Pancreas (tissue), 10 donors: ENCODE results near the gene IFI30. TPM values are rescaled to one million over a fixed set of nuclear protein-coding genes. Genes with fewer than 3 reads are reported as not detected.

Experiments
- ATAC-seq, 4 donors: fragments of 200-7000 bp; cut with Tn5 transposase; one replicate each; pipeline versions ENCODE4 v1.8.0 to v1.9.1; 2020; ENCODE audit warnings: mild to moderate bottlenecking in 4 of 4, moderate library complexity in 4 of 4
- DNase-seq, 6 donors: peaks; one replicate each; pipeline ENCODE4 v3.0.0-alpha.2; 2020
- FAIRE-seq: peaks from 2 replicates; lab custom pipeline; 2012; peaks lifted over from hg19 to GRCh38; lab: Jason Lieb, UNC
- H3K27ac ChIP-seq, 4 donors: fragments of 200-600 bp; sonication (generic); 1 replicate in 3 of 4; 2 replicates in 1 of 4; pipeline versions ENCODE4 v1.5.0 to v1.8.0; 2020
- H3K27me3 ChIP-seq, 4 donors: fragments of 200-600 bp; one replicate each; pipeline ENCODE4 v1.8.0; 2021
- H3K36me3 ChIP-seq, 3 donors: fragments of 200-600 bp; sonication (generic) in 1 of 3; one replicate each; pipeline versions ENCODE4 v1.5.0 to v1.8.0; 2020 to 2021
- H3K4me1 ChIP-seq, 3 donors: fragments of 200-600 bp; one replicate each; pipeline ENCODE4 v1.8.0; 2021
- H3K4me3 ChIP-seq, 4 donors: fragments of 200-600 bp; sonication (generic) in 2 of 4; one replicate each; pipeline versions ENCODE4 v1.5.0 to v1.8.0; 2020 to 2021
- H3K9me3 ChIP-seq, 4 donors: fragments of 200-600 bp; one replicate each; pipeline ENCODE4 v1.8.0; 2021
- CTCF ChIP-seq, 4 donors: fragments of 200-600 bp; sonication (generic) in 3 of 4; IDR thresholded peaks; one replicate each; pipeline versions ENCODE4 v1.5.0 to v1.8.0; 2021; ENCODE audit warnings: antibody characterized with exemption in 4 of 4
- WGBS, 2 donors: extraction: QIAGEN DNeasy Blood & Tissue Kit; methylation state at CpG; one replicate each; pipeline ENCODE4 v1.1.7; 2013; 5-methylcytosine and 5-hydroxymethylcytosine counted together
- intact Hi-C, 3 donors: fragments of 100-400 bp; cut with DNase I; formaldehyde crosslinking; loops; one replicate each; pipeline versions ENCODE4 v1.11.1 to v1.14.2; 2022
- polyA plus RNA-seq, 2 donors: library from polyadenylated mRNA; stranded (reverse); fragments of 200-250 nt; gene quantifications; one replicate each; pipeline ENCODE4 v1.2.3, GENCODE V29; 2013
- total RNA-seq, 6 donors: library from RNA; stranded (reverse); fragmentation: NEBNext Ultra II Directional in 4 of 6; extraction: Animal tissue kit (Norgen Biotek cat#: 25700) in 4 of 6; gene quantifications; one replicate each; pipeline versions ENCODE4 v1.2.1 to v1.2.4, GENCODE V29; 2021 to 2023
- donor health status: healthy with polysubstance abuse.
- donor health status: DM: no; HTN: no; CAD: no; lungs with moderate emphysema.
- donor health status: DM: no; HTN: no; CAD: no.
- donor health status: control.
- donor health status: control.
- donor health status: Bipolar disorder and iron deficiency.
- donor health status: DM: yes; HTN: yes; CAD: no.
- donor health status: DM: no; HTN: no; CAD: no.
- donor health status: DM: no; HTN: no; CAD: no.
- donor health status: DM: yes; HTN: yes; CAD: no.

Gene IFI30
- total and polyA plus RNA-seq, 8 donors: 12.2 to 108 (median 21.8) TPM

- 85 to 95% methylated on average over 5 of the region's 5 CpGs for WGBS, 2 donors
- H3K4me1 ChIP-seq: peaks cover 0 to under 1% (median 0%) of the 10 kb centered on the region in 3 donors
- no peaks in the 10 kb centered on the region for H3K9me3 ChIP-seq
- intact Hi-C loops: no loop called here
- FAIRE-seq (no peak), ATAC-seq (peak in 1 of 4 donors; percentile 19), DNase-seq (no peak)
- H3K36me3 ChIP-seq: no peaks in the 10 kb centered on the region
- H3K27ac ChIP-seq: no peak overlapping the region
- no peaks in the 10 kb centered on the region for H3K27me3 ChIP-seq
- no peak overlapping the region for H3K4me3 ChIP-seq
- TF ChIP-seq CTCF (IDR thresholded peaks at IDR 0.05): no peak
Observed at GRCh38 chr19:18179957-18180356, 6.3 kb downstream of the IFI30 start.

DNA sequence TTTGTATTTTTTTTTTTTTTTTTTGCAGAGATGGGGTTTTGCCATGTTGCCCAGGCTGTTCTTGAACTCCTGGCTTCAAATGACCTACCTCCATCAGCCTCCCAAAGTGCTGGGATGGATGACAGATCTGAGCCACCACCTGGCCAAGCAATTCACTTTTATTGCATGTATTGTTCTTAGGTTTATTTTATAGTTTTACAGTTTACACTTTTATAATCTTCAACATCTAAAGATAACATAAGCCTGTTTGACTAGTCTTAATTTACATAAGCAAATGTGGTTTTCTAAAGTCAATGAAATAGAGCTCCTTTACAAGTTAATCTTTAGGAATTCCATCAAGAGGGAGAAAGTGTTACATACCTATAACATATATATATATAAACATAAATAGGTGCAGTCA is 9.9 kb downstream of the IFI30 start:
- Histone ChIP-seq H3K36me3 (no peaks in the 10 kb centered on the region), H3K4me3 (no peak overlapping the region), H3K27me3 (no peaks in the 10 kb centered on the region), H3K4me1 (no peaks in the 10 kb centered on the region), H3K9me3 (no peaks in the 10 kb centered on the region), H3K27ac (no peak overlapping the region)
- peak; percentile 29 for FAIRE-seq
- intact Hi-C loops: no loop called here
- TF ChIP-seq CTCF (IDR thresholded peaks at IDR 0.05): no peak
- DNase-seq: no peak
- no peak for ATAC-seq

GRCh38 chr19:18185538-18185937 is 11.9 kb downstream of the IFI30 start:
- TF ChIP-seq CTCF (IDR thresholded peaks at IDR 0.05): no peak
- H3K9me3 ChIP-seq: no peaks in the 10 kb centered on the region
- H3K27ac ChIP-seq: no peak overlapping the region
- FAIRE-seq (no peak), DNase-seq (no peak), ATAC-seq (no peak)
- intact Hi-C loops: no loop called here
- no peaks in the 10 kb centered on the region for H3K36me3 ChIP-seq
- H3K27me3 ChIP-seq: no peaks in the 10 kb centered on the region
- no peak overlapping the region for H3K4me3 ChIP-seq
- WGBS, 2 donors: 67 to 72% methylated on average over 6 of the region's 6 CpGs
- no peaks in the 10 kb centered on the region for H3K4me1 ChIP-seq

GRCh38 chr19:18190278-18190677 is 16.7 kb downstream of the IFI30 start:
- Histone ChIP-seq H3K9me3 (no peaks in the 10 kb centered on the region), H3K27ac (no peak overlapping the region), H3K36me3 (no peaks in the 10 kb centered on the region), H3K27me3 (no peaks in the 10 kb centered on the region), H3K4me3 (no peak overlapping the region), H3K4me1 (peaks cover 0 to 11% (median 9%) of the 10 kb centered on the region in 3 donors)
- no peak for TF ChIP-seq CTCF (IDR thresholded peaks at IDR 0.05)
- intact Hi-C loops: no loop called here
- 87 to 94% methylated on average over 4 of the region's 4 CpGs for WGBS, 2 donors
- FAIRE-seq (no peak), ATAC-seq (no peak), DNase-seq (no peak)

- Histone ChIP-seq H3K4me3 (peak overlapping the region in 2 of 4 donors; percentile 39 to 47), H3K27ac (peak overlapping the region; percentile 89 to 98 (median 91)), H3K9me3 (no peaks in the 10 kb centered on the region), H3K27me3 (no peaks in the 10 kb centered on the region), H3K4me1 (peaks cover 0 to 11% (median 9%) of the 10 kb centered on the region in 3 donors), H3K36me3 (no peaks in the 10 kb centered on the region)
- ATAC-seq: no peak
- no peak for DNase-seq
- WGBS, 2 donors: 63 to 64% methylated on average over 5 of the region's 5 CpGs
- TF ChIP-seq CTCF (IDR thresholded peaks at IDR 0.05): peak in 1 of 4 donors; percentile 20
- FAIRE-seq: no peak
- intact Hi-C loops: no loop called here
Observed at GRCh38 chr19:18191640-18192062, 18.0 kb downstream of the IFI30 start.
